Natural killer cell (primary cell): Measurements from ENCODE around the gene OLFML2B. TPM values are rescaled to one million over a fixed set of nuclear protein-coding genes. Genes with fewer than 3 reads are reported as not detected.
A peak's percentile ranks its signal among the peaks of the same experiment; 100 is the strongest.

Source experiments
- ATAC-seq, 3 donors: fragments of 150-1000 bp in 2 of 3; fragments of 200-7000 bp in 1 of 3; cut with Tn5 transposase; 1 replicate in 1 of 3; 2 replicates in 2 of 3; pipeline ENCODE4 v1.10.0; 2021; ENCODE audit warnings: mild to moderate bottlenecking in 2 of 3, moderate library complexity in 2 of 3
- DNase-seq, 2 donors: peaks; one replicate each; pipeline versions ENCODE4 v3.0.0 to v3.0.0-alpha.2; 2013 to 2021; ENCODE audit warnings: mixed read lengths in 1 of 2
- H3K27ac ChIP-seq: one replicate; pipeline ENCODE4 v1.5.1; 2013; ENCODE audit warnings: mild to moderate bottlenecking, low read length
- H3K27me3 ChIP-seq: one replicate; pipeline ENCODE4 v1.6.1; 2013; ENCODE audit warnings: low read length; ENCODE audit not compliant: control insufficient read depth, insufficient read depth
- H3K36me3 ChIP-seq: one replicate; pipeline ENCODE4 v1.6.1; 2013; ENCODE audit warnings: low read length; ENCODE audit not compliant: control insufficient read depth, insufficient read depth
- H3K4me1 ChIP-seq: one replicate; pipeline ENCODE4 v1.6.1; 2013; ENCODE audit warnings: low read length; ENCODE audit not compliant: control insufficient read depth, insufficient read depth
- H3K4me3 ChIP-seq: one replicate; pipeline ENCODE4 v1.5.1; 2013; ENCODE audit warnings: low read length
- H3K9me3 ChIP-seq: one replicate; pipeline ENCODE4 v1.6.1; 2013; ENCODE audit warnings: low read length; ENCODE audit not compliant: control insufficient read depth, insufficient read depth
- H3K27ac Mint-ChIP-seq, 2 donors: one replicate each; pipeline ENCODE4 v1.8.0; 2022; ENCODE audit warnings: mild to moderate bottlenecking in 2 of 2, mixed read lengths in 2 of 2, moderate library complexity in 1 of 2
- H3K27me3 Mint-ChIP-seq, 2 donors: one replicate each; pipeline ENCODE4 v1.8.0; 2022; ENCODE audit warnings: low read depth in 2 of 2, mixed read lengths in 2 of 2
- H3K36me3 Mint-ChIP-seq: one replicate; pipeline ENCODE4 v1.8.0; 2022; ENCODE audit warnings: mixed read lengths
- H3K4me1 Mint-ChIP-seq, 2 donors: one replicate each; pipeline ENCODE4 v1.8.0; 2022; ENCODE audit warnings: mixed read lengths in 2 of 2
- H3K4me3 Mint-ChIP-seq: one replicate; pipeline ENCODE4 v1.8.0; 2022; ENCODE audit warnings: mild to moderate bottlenecking, moderate library complexity, mixed read lengths
- H3K9me3 Mint-ChIP-seq, 2 donors: one replicate each; pipeline ENCODE4 v1.8.0; 2022; ENCODE audit warnings: mixed read lengths in 2 of 2
- WGBS: methylation state at CpG from one replicate; pipeline ENCODE4 v1.1.7; 2013; ENCODE audit warnings: missing lambda C conversion rate; ENCODE audit not compliant: insufficient coverage; 5-methylcytosine and 5-hydroxymethylcytosine counted together
- intact Hi-C: fragments of 100-400 bp; cut with micrococcal nuclease; formaldehyde crosslinking; loops from one replicate; pipeline ENCODE4 v1.14.2; 2022
- total RNA-seq, 4 donors: library from RNA; stranded (reverse); fragments of 120-200 nt in 1 of 4; gene quantifications; one replicate each; pipeline versions ENCODE4 v1.2.3 to v1.2.4, GENCODE V29; 2013 to 2022
- TF ChIP-seq, protein P1 (sequence below): fragments of 200-600 bp; IDR thresholded peaks from one replicate; pipeline ENCODE4 v1.8.0; 2022; ENCODE audit warnings: antibody characterized with exemption

OLFML2B gene
- under 1 TPM in 1 of 3 donors, not detected in 2; 0.33 TPM for total RNA-seq
- not detected for total RNA-seq (2013)

DNA sequence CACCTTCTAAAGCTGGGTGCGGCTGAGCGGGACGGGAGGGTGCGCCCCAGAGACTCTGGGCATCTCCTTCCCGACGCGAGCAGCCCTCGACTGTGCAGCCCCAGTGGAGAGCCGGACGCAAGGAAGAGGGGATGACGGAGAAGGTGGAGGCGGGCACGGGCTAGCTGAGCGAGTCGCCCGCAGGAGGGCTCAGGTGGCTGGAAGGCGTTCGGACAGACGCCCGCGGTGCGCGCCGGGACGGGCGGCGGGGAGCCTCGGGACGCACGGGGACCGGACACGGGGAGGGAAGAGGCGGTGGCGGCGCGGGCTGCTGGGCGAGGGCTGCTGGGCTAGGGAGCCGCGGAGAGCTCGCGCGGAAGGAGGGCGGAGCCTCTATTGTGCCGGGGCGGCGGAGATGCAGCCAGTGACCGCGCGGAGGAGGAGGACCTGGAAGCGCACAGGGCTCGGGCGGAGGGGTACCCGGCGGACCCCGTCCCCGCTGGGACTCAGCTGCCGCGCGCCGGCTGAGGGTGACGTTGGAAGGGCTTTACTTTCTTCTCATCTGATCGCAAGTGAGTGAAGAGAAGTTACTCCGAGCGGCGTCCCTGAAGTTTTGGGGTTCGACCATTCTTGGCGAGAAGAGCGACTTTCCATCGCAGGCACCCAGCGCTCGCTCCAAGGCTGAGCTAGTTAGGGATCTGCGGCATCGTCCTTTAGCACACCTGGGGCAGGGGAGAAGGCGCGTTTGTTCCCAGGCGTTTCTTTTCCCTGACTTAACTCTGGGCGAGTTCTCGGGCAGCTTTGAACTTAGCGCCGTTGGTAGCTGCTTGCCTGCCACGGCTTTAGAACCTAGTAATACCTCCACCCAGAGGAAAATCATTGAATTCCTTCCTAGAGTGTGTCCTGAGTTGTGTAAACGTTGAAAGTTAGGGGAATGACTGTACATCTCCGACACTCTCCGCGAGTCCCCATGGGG lies at the start of gene OLFML2B:
Gene OLFML2B (minus strand): TSS at position 323 of the 955 bp plus-strand sequence. CDS start 439 bp downstream, outside the sequence.
- ATAC-seq (peak; percentile 58 to 88 (median 73)), DNase-seq (peak; percentile 20 to 54)
- 1% methylated on average over 83 of the region's 85 CpGs for WGBS
- TF ChIP-seq, protein P1, sequence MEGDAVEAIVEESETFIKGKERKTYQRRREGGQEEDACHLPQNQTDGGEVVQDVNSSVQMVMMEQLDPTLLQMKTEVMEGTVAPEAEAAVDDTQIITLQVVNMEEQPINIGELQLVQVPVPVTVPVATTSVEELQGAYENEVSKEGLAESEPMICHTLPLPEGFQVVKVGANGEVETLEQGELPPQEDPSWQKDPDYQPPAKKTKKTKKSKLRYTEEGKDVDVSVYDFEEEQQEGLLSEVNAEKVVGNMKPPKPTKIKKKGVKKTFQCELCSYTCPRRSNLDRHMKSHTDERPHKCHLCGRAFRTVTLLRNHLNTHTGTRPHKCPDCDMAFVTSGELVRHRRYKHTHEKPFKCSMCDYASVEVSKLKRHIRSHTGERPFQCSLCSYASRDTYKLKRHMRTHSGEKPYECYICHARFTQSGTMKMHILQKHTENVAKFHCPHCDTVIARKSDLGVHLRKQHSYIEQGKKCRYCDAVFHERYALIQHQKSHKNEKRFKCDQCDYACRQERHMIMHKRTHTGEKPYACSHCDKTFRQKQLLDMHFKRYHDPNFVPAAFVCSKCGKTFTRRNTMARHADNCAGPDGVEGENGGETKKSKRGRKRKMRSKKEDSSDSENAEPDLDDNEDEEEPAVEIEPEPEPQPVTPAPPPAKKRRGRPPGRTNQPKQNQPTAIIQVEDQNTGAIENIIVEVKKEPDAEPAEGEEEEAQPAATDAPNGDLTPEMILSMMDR, result no peak
- Histone ChIP-seq H3K9me3 (no peaks in the 10 kb centered on the region), H3K4me3 (peak within 1 kb of the TSS; percentile 4), H3K4me1 (peaks cover 12% of the 10 kb centered on the region), H3K27ac (no peak within 1 kb of the TSS), H3K27me3 (peaks cover 12% of the 10 kb centered on the region), H3K36me3 (no peaks in the 10 kb centered on the region)
- no peaks in the 10 kb centered on the region for H3K36me3 Mint-ChIP-seq
- intact Hi-C loops, result no loop called here
- H3K27ac Mint-ChIP-seq, result no peak within 1 kb of the TSS
- H3K4me1 Mint-ChIP-seq, result peaks cover 8 to 15% of the 10 kb centered on the region in 2 donors
- H3K27me3 Mint-ChIP-seq, result peaks cover 48 to 63% of the 10 kb centered on the region in 2 donors
- no peaks in the 10 kb centered on the region for H3K9me3 Mint-ChIP-seq
- H3K4me3 Mint-ChIP-seq, result peak within 1 kb of the TSS; percentile 91

DNA sequence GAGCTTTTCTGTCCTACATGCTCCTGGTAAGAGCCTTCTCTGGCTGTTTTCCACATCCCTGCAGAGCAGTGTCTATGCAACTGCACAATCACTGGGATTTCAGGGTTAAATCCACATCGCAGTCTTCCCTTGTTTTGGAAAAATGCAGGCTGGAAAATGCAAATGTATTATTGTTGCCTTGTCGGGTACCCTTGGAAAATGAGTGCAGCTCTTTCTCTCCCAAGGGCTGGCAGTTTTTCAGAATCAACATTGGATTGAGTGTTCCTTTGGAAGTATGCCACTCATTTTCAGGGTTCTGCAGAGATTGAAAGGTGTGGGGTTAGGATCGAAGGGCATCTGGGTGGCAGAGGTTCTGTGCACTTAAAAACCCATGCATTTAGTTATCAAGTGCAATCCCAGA lies 49.1 kb upstream of the OLFML2B start:
- Mint-ChIP-seq H3K36me3 (no peaks in the 10 kb centered on the region), H3K4me1 (peaks cover 0 to 11% of the 10 kb centered on the region in 2 donors), H3K9me3 (no peaks in the 10 kb centered on the region), H3K4me3 (no peak overlapping the region), H3K27me3 (peaks cover 33 to 61% of the 10 kb centered on the region in 2 donors), H3K27ac (no peak overlapping the region)
- ATAC-seq (no peak), DNase-seq (no peak)
- 68% methylated on average over 2 of the region's 3 CpGs for WGBS
- H3K27me3 ChIP-seq, result peaks cover 27% of the 10 kb centered on the region
- intact Hi-C loops, result no loop called here
- H3K4me3 ChIP-seq, result no peak overlapping the region
- peaks cover 12% of the 10 kb centered on the region for H3K4me1 ChIP-seq
- H3K9me3 ChIP-seq, result no peaks in the 10 kb centered on the region
- H3K27ac ChIP-seq, result no peak overlapping the region
- TF ChIP-seq, protein P1, result no peak
- no peaks in the 10 kb centered on the region for H3K36me3 ChIP-seq

DNA sequence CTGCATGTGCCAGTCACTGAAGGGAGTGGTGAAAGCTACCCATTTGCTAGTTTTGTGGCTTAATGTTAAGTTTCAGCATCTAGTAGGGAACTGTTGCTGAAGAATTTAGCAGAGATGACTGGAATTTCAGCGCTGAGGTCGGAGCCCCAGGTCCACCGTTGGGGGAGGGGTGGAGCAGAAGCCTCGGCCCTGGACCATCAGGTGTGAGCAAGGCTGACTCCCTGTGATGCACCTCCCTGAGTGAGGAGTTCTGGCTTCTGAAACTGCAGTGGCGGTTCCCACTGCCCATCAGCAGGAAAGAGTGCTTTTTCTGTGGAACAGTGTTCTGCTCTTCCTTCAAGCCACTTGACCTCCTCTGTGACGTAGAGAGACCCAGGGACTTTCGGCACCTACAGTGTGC lies 47.2 kb upstream of the OLFML2B start:
- TF ChIP-seq, protein P1, result no peak
- Histone ChIP-seq H3K36me3 (no peaks in the 10 kb centered on the region), H3K4me1 (peaks cover 12% of the 10 kb centered on the region), H3K4me3 (no peak overlapping the region), H3K9me3 (no peaks in the 10 kb centered on the region), H3K27ac (no peak overlapping the region), H3K27me3 (peaks cover 33% of the 10 kb centered on the region)
- Mint-ChIP-seq H3K4me3 (peak overlapping the region; percentile 89), H3K27ac (no peak overlapping the region), H3K9me3 (no peaks in the 10 kb centered on the region), H3K27me3 (peaks cover 34 to 62% of the 10 kb centered on the region in 2 donors), H3K4me1 (peaks cover 0 to 7% of the 10 kb centered on the region in 2 donors), H3K36me3 (no peaks in the 10 kb centered on the region)
- WGBS, result 51% methylated on average over 7 of the region's 7 CpGs
- intact Hi-C loops, result no loop called here
- no peak for ATAC-seq
- DNase-seq, result peak in 1 of 2 donors; percentile 7
